Mesodermal cell (in vitro differentiated cells): Measurements from ENCODE around the gene AKAP13.

Experiments
- H3K27ac ChIP-seq: 2 replicates; pipeline ENCODE4 v1.7.0; 2013; ENCODE audit warnings: mild to moderate bottlenecking, low read depth, low read length, moderate library complexity; ENCODE audit not compliant: severe bottlenecking
- H3K36me3 ChIP-seq: 2 replicates; pipeline ENCODE4 v1.7.1; 2013; ENCODE audit warnings: mild to moderate bottlenecking, low read length, moderate library complexity; ENCODE audit not compliant: control insufficient read depth, insufficient read depth
- H3K4me1 ChIP-seq: one replicate; pipeline ENCODE4 v1.7.1; 2013; ENCODE audit warnings: mild to moderate bottlenecking, low read length; ENCODE audit not compliant: insufficient read depth, control insufficient read depth, poor library complexity, severe bottlenecking
- H3K4me3 ChIP-seq: 2 replicates; pipeline ENCODE4 v1.7.0; 2013; ENCODE audit warnings: low read length, control low read depth, mild to moderate bottlenecking; ENCODE audit not compliant: insufficient read depth, poor library complexity, severe bottlenecking; ENCODE audit errors: extremely low read depth
- H3K9me3 ChIP-seq: 2 replicates; pipeline ENCODE4 v1.7.1; 2013; ENCODE audit warnings: mild to moderate bottlenecking, low read length, moderate library complexity; ENCODE audit not compliant: control insufficient read depth
- WGBS, 2 experiments: methylation state at CpG; one replicate each; pipeline ENCODE4 v1.1.5; 2013; ENCODE audit warnings: missing lambda C conversion rate in 2 of 2; ENCODE audit not compliant: insufficient coverage in 2 of 2; 5-methylcytosine and 5-hydroxymethylcytosine counted together

Gene AKAP13

DNA sequence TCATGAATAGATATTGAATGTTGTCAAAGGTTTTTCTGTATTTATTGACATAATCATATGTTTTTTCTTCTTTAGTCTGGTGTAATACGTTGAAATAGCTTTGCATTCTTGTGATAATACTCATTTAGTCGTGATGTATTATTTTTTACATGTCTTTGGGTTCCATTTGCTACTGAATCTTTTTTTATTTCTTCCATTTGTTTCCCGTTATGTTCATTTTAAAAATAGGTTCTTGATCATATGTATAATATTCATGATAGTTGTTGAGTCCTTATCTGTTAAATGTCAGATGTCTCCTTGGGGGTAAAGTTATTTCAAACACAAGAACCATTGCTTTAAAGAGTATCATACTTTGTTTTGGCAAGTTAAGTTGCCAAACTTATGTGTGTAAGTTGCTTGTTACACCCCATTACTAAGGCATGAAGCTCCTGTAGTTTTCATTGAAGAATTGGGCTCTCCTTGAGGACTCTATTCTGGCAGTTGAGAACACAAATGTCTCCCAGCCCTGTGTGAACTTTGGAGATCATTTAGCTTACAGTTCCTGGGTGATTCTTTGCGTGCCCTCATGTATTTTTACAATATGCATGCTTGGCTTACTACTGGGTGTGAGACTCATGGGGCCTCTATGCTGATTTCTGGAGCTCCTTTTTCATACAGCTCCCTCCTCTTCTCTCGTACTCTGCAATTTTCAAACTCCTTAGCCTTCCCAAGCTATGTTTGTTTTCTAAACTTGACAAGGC lies 8.3 kb downstream of the AKAP13 start:
- 79% methylated on average over 2 of the region's 5 CpGs; no CpG with 5 or more reads in 1 of the 2 experiments for WGBS, 2 experiments
- Histone ChIP-seq H3K4me3 (no peak overlapping the region), H3K36me3 (peaks cover 23% of the 10 kb centered on the region), H3K27ac (no peak overlapping the region), H3K9me3 (no peaks in the 10 kb centered on the region), H3K4me1 (peaks cover 11% of the 10 kb centered on the region)

DNA sequence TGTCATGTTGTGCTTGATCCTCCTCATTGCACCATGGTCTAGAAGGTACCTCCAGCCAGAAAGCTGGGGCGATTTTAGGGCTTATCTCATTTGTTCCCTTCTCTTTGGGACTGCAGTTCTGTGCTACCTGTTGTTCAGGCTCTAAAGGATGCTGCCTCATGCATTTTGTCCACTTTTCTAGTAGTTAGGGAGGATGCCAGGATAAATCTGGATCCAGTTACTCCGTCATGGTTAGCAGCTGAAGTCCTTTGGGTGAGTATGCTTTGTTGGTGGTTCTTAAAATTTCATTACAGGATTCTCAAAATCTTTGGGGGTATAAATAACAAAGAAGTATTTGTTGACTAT lies 8.9 kb downstream of the AKAP13 start:
- 100% methylated on average over 2 of the region's 2 CpGs; no CpG with 5 or more reads in 1 of the 2 experiments for WGBS, 2 experiments
- Histone ChIP-seq H3K9me3 (no peaks in the 10 kb centered on the region), H3K27ac (no peak overlapping the region), H3K4me1 (peaks cover 11% of the 10 kb centered on the region), H3K4me3 (no peak overlapping the region), H3K36me3 (peaks cover 23% of the 10 kb centered on the region)

DNA sequence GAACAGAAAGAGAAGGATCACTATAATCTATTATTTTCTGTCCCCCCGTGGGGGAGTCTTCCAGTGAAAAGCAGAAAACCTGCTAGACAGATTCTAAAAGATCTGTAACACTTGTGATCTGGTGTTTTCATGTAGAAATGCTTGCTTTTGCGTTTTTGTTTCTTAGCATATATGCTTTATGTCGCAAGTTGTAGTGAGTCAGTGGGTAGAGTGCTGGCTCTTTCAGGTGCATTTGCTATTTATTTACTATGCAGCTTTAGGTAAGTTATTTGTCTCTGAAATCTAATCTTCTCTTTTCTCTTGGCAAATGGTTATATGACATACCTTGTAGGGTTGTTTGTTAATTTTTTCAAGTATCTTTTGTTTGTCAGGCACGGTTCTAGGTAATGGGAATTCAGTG lies 9.4 kb downstream of the AKAP13 start:
- H3K9me3 ChIP-seq = no peaks in the 10 kb centered on the region
- peaks cover 16% of the 10 kb centered on the region for H3K4me1 ChIP-seq
- no peak overlapping the region for H3K27ac ChIP-seq
- peaks cover 23% of the 10 kb centered on the region for H3K36me3 ChIP-seq
- H3K4me3 ChIP-seq = no peak overlapping the region
- 92 to 100% methylated on average over 2 of the region's 4 CpGs for WGBS, 2 experiments

DNA sequence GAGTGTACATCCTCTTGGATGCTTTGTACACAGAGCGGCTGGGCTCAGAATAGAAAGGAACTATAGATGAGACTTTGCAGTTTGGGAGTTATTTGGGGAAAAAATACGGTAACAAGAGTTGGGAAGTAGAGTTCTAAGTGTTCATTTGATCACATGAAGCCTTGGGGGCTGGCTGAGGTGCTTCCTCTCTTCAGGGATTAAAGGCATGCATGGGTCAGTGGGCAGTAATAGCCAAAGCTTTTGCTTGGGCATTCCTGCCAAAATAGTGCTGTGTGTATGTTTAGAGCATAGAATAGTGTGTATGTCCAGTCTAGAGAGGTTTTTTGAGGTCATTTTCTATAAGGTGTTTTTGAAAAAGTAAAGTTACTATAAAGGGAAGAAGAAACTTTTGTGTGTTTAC lies 12.8 kb downstream of the AKAP13 start:
- Histone ChIP-seq H3K4me1 (peaks cover 18% of the 10 kb centered on the region), H3K36me3 (peaks cover 4% of the 10 kb centered on the region), H3K27ac (no peak overlapping the region), H3K4me3 (no peak overlapping the region), H3K9me3 (no peaks in the 10 kb centered on the region)
- 85 to 88% methylated on average over 2 of the region's 2 CpGs for WGBS, 2 experiments

DNA sequence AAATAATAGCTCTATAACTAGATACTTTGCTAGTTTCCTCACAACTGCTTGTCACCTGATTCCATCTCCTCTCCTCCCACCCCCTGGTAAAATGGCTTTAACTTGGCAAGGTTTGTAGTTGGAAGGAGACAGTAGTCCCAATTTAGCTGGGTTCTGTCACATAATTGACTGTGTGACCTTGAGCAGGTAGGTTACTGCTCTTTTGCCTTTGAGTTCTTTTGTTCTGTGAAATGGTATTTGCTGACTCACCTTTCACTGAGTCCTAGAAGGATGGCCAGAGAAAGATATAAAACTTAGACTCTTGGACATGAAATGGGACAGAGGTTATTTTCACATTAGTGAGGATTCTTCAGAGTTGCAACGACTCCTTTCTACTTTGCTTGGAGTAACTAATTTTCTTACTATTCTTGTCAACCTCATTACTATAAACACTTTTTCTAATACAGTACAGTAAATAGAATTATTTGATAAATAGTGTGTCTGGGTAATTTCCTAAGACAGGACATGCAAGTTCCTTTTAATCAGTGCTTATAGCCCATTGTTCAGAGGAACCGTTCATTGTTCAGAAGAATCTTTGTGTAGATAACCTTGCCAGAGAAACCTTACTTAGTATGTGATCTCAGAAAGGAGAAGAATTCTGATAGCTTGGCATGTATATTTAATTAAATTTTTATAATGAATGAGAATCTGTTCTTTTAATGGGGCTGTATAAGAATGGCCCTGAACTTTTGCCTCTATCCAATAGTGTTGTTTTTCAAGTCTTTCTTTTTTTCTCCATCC lies 14.3 kb downstream of the AKAP13 start:
- no peaks in the 10 kb centered on the region for H3K9me3 ChIP-seq
- H3K4me3 ChIP-seq = no peak overlapping the region
- 71 to 88% methylated on average over 1 of the region's 2 CpGs for WGBS, 2 experiments
- H3K4me1 ChIP-seq = peaks cover 18% of the 10 kb centered on the region
- H3K36me3 ChIP-seq = no peaks in the 10 kb centered on the region
- no peak overlapping the region for H3K27ac ChIP-seq

DNA sequence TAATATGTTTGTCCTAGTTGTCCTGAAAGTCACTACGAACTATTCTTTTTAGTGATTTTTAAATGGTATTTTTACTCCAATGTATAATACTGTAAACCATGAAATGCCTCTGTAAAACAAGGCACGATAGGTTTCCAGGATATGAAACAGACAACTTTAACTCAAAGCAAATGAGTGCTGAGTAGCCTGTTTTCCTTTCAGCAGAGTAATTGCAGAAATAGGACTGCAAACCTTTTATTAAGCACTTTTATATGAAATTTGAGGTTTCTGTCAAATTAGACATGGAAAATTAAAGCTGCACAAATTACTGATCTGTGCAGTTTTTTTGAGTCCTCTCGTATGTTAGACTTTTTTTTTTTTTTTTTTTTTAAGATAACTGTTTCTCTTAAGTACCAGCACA lies 16.2 kb downstream of the AKAP13 start:
- WGBS, 2 experiments = 80% methylated on average over 1 of the region's 3 CpGs; no CpG with 5 or more reads in 1 of the 2 experiments
- H3K36me3 ChIP-seq = no peaks in the 10 kb centered on the region
- no peak overlapping the region for H3K4me3 ChIP-seq
- no peak overlapping the region for H3K27ac ChIP-seq
- H3K4me1 ChIP-seq = peaks cover 24% of the 10 kb centered on the region
- H3K9me3 ChIP-seq = no peaks in the 10 kb centered on the region

DNA sequence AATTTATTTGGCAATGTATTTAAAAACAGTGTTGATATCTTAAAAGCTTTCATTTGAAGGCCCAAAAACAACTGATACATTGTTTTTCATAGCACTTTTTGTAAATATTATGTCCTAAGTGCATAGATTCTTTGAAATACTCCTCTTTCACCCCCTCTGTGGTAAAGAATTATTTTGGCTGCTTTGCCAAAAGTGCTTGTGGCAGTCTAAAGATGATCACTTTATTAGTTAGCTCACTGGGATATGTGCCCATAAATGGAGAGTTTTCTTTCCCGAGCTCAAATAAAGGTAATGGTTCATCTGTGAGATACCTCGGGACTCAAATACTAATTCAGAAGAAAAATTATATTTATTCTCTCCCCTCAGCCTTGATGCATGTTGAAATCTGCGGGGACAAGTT lies 16.7 kb downstream of the AKAP13 start:
- Histone ChIP-seq H3K4me1 (peaks cover 30% of the 10 kb centered on the region), H3K4me3 (no peak overlapping the region), H3K9me3 (no peaks in the 10 kb centered on the region), H3K36me3 (no peaks in the 10 kb centered on the region), H3K27ac (no peak overlapping the region)
- 94 to 100% methylated on average over 1 to 2 of the region's 3 CpGs for WGBS, 2 experiments

DNA sequence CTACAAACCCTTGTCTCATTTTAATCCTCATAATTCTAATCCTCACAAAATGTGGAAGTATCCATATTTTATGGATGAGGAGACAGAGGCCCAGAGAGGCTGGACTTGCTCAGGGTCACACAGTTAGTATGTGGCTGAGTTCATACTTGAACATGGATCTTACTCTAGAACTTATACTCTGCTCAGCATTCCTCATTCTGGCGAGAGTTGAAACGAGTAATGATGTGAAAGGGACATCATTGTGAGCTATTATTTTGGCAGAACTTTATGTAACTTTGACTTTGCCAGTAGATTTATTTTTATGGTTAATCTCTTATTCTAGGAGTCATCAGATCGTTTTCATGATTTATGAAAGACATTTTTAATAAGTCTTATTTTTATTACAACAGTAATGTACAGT lies 17.5 kb downstream of the AKAP13 start:
- no CpG with 5 or more reads among the region's 3 CpGs for WGBS, 2 experiments
- Histone ChIP-seq H3K36me3 (no peaks in the 10 kb centered on the region), H3K9me3 (no peaks in the 10 kb centered on the region), H3K4me1 (peaks cover 33% of the 10 kb centered on the region), H3K27ac (no peak overlapping the region), H3K4me3 (no peak overlapping the region)

DNA sequence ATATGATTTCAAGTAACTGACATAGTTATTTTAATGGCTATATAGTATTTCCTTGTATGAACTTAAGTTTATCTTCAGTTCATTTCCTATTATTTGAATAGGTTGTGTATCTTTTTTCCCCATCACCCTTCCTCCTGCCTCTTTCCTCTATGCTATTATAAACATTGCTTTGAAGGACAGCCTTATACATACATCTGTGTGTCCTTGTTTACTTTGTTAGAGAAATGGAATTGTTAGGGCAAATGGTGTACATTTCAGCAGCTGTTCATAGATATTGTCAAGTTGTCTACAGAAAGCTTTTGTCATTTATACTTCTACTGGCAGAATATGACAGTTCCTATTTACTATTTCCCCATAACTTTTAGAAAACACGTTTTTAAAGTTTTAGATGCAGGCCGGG lies 18.4 kb downstream of the AKAP13 start:
- Histone ChIP-seq H3K4me3 (no peak overlapping the region), H3K36me3 (no peaks in the 10 kb centered on the region), H3K27ac (no peak overlapping the region), H3K4me1 (peaks cover 29% of the 10 kb centered on the region), H3K9me3 (no peaks in the 10 kb centered on the region)
- 100% methylated on average over 1 of the region's 2 CpGs; no CpG with 5 or more reads in 1 of the 2 experiments for WGBS, 2 experiments

DNA sequence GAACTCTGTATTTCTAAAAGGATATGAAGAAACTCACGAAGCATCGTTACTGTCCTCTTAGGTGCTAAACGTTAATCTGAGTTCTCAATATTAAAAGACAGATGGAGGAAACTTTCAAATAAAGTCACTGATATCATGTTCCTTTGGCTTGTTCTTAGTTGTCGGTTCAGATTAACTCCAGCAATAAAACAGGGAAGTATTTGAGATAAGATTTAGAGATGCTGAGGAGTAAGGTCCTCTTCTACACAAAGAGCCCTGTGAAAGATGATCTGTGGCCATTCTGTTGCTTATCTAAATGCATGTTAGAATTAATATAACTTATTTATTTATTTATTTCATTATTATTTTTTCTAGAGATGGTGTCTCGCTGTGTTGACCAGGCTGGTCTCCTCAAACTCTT lies 19.2 kb downstream of the AKAP13 start:
- Histone ChIP-seq H3K9me3 (no peaks in the 10 kb centered on the region), H3K36me3 (no peaks in the 10 kb centered on the region), H3K27ac (no peak overlapping the region), H3K4me3 (no peak overlapping the region), H3K4me1 (peaks cover 27% of the 10 kb centered on the region)
- WGBS, 2 experiments = 83 to 100% methylated on average over 1 to 4 of the region's 5 CpGs

DNA sequence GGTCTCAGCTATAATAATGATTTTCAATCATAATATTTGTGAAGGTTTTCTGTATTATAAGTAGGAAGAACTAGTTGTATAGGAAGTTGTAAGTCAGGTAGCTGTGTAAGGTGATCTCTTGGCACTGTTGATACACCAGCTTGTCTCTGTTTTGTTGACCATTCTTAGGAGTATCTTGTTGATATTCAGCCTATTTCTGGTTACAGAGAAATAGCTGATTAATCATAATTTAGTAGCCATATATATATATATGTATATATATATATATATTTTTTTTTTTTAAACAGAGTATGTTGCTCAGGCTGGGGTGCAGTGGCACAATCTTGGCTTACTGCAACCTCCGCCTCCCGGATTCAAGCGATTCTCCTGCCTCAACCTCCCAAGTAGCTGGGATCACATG lies 20.2 kb downstream of the AKAP13 start:
- 91 to 93% methylated on average over 3 of the region's 3 CpGs for WGBS, 2 experiments
- no peak overlapping the region for H3K27ac ChIP-seq
- no peak overlapping the region for H3K4me3 ChIP-seq
- H3K9me3 ChIP-seq = no peaks in the 10 kb centered on the region
- peaks cover 31% of the 10 kb centered on the region for H3K4me1 ChIP-seq
- no peaks in the 10 kb centered on the region for H3K36me3 ChIP-seq
